Endothelial cell of umbilical vein (primary cell): ENCODE results near the gene ADAM22.

ENCODE experiments used
- EZH2 ChIP-seq: IDR thresholded peaks from 2 replicates; pipeline ENCODE4 v1.6.1; 2012; ENCODE audit warnings: borderline replicate concordance, low read depth, mild to moderate bottlenecking, moderate library complexity, low read length, inconsistent platforms; ENCODE audit not compliant: severe bottlenecking
- FOS ChIP-seq: IDR thresholded peaks from 2 replicates; pipeline ENCODE4 v1.6.1; 2011; ENCODE audit warnings: mild to moderate bottlenecking, low read length, moderate library complexity, borderline replicate concordance; ENCODE audit not compliant: insufficient read depth
- GATA2 ChIP-seq: IDR thresholded peaks from 2 replicates; pipeline ENCODE4 v1.7.0; 2011; ENCODE audit warnings: low read depth, mild to moderate bottlenecking, moderate library complexity, mixed read lengths, low read length; ENCODE audit not compliant: insufficient read length, insufficient read depth
- JUN ChIP-seq: IDR thresholded peaks from 2 replicates; pipeline ENCODE4 v1.6.1; 2011; ENCODE audit warnings: borderline replicate concordance, low read depth; ENCODE audit not compliant: insufficient read length, insufficient read depth
- POLR2A ChIP-seq: IDR thresholded peaks from 2 replicates; pipeline ENCODE4 v1.6.1; 2012; ENCODE audit warnings: low read depth, mild to moderate bottlenecking, control low read depth, low read length
- POLR2AphosphoS5 ChIP-seq: IDR thresholded peaks from 2 replicates; pipeline ENCODE4 v1.6.1; 2012; ENCODE audit warnings: low read depth, mild to moderate bottlenecking, control low read depth, low read length, moderate library complexity; ENCODE audit not compliant: insufficient read depth
- TF ChIP-seq, protein P1 (sequence below): IDR thresholded peaks from 2 replicates; pipeline ENCODE4 v1.6.1; 2011; ENCODE audit not compliant: insufficient read depth, insufficient read length
- TF ChIP-seq, protein P2 (sequence below), 2 donors: IDR thresholded peaks; 1 replicate in 1 of 2; 2 replicates in 1 of 2; pipeline ENCODE4 v1.5.1; 2011; ENCODE audit warnings: low read length in 2 of 2, mild to moderate bottlenecking in 2 of 2, moderate library complexity in 2 of 2, control low read depth in 1 of 2, inconsistent platforms in 1 of 2, low read depth in 1 of 2; ENCODE audit not compliant: insufficient read depth in 1 of 2; ENCODE audit errors: extremely low read depth in 1 of 2

DNA sequence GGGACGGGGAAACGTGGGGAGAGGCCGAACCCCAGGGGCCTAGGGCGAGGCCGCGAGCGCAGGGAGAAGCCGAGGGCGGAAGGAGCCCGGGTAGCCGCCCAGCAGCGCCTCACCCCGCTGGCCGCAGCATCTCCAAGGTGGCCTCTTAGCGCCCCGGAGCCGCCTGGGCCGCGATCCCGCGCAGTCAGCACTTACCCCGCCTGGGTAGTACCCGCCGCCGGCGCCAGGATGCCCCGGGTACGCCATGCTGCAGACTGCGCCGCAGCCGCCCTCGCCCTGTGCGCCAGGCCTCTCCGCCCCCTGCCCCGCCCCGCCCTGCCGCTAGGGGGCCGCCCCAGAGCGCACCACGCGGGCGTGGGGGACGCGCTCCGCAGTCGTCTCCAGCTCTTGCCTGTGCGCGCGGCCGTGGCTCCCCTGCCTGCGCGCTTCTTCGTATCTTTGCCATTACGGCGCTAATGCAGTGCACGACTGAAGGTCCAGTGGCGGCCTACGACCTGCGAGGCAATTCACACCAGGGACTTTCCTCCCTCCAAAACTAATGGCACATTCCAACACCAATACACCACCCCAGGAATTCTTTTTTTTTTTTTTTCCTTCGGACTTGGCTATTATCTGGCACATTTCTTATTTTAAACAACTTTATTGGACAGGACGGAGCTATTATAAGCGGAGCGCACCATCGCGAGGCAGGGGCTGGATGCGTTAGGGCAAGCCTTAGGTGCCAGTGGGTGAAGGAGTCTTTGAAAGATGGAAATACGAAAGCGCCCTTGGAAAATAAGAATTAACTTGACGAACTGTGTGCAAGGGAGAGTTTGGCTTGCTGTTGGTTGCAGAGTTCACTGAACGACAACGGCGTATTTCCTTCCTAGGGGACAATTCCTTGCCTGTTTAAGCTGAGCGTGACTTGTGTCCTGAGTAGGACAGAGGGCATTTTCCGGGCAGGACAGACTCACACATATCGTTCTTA is 286.0 kb downstream of the ADAM22 start, which contains the start of gene SRI:
- TF ChIP-seq, protein P1, sequence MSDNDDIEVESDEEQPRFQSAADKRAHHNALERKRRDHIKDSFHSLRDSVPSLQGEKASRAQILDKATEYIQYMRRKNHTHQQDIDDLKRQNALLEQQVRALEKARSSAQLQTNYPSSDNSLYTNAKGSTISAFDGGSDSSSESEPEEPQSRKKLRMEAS: no peak
- TF ChIP-seq POLR2AphosphoS5 (peak; percentile 93), POLR2A (peak; percentile 82), EZH2 (no peak), GATA2 (no peak), JUN (no peak), FOS (no peak)
- TF ChIP-seq, protein P2, sequence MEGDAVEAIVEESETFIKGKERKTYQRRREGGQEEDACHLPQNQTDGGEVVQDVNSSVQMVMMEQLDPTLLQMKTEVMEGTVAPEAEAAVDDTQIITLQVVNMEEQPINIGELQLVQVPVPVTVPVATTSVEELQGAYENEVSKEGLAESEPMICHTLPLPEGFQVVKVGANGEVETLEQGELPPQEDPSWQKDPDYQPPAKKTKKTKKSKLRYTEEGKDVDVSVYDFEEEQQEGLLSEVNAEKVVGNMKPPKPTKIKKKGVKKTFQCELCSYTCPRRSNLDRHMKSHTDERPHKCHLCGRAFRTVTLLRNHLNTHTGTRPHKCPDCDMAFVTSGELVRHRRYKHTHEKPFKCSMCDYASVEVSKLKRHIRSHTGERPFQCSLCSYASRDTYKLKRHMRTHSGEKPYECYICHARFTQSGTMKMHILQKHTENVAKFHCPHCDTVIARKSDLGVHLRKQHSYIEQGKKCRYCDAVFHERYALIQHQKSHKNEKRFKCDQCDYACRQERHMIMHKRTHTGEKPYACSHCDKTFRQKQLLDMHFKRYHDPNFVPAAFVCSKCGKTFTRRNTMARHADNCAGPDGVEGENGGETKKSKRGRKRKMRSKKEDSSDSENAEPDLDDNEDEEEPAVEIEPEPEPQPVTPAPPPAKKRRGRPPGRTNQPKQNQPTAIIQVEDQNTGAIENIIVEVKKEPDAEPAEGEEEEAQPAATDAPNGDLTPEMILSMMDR (IDR thresholded peaks at IDR 0.05; ENCODE audit: extremely low read depth in 1 of 2, insufficient read depth in 1 of 2, low read depth in 1 of 2, low read length in 2 of 2): peak; percentile 57 to 62
